ENCODE results near the gene TCF7L2. TPM values are rescaled to one million over a fixed set of nuclear protein-coding genes. Genes with fewer than 3 reads are reported as not detected.

Gene TCF7L2
- total RNA-seq, 2 donors from 2014 or later: 3.1 to 3.9 TPM

DNA sequence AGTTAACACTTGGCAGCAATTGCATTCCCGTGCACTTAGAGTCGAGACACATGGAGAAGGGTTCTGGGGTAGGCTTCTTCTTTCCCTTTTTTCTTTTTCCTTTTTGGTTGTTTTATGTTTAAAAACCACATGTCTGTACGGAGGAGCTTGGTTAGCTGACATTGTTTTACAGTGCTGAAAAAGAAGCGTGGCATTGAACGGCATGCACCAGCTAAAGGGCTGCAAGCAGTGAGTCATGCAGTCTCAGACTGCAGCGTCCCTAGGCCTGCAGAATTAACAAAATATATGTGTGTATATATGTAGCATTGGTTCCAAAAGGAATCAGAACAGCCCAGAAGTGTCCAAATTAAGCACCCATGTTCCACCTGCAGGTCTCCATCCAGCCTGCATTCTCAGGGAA, 211.0 kb downstream of the TCF7L2 start:
- Mint-ChIP-seq H3K4me1 (no peaks in the 10 kb centered on the region), H3K27ac (no peak overlapping the region), H3K4me3 (no peak overlapping the region), H3K27me3 (no peaks in the 10 kb centered on the region), H3K36me3 (ENCODE audit: low read depth) (peaks cover 5% of the 10 kb centered on the region)
- DNase-seq (no peak), ATAC-seq (no peak)
- H3K9me3 ChIP-seq (ENCODE audit: control insufficient read depth, low read length, poor library complexity, severe bottlenecking): no peaks in the 10 kb centered on the region

DNA sequence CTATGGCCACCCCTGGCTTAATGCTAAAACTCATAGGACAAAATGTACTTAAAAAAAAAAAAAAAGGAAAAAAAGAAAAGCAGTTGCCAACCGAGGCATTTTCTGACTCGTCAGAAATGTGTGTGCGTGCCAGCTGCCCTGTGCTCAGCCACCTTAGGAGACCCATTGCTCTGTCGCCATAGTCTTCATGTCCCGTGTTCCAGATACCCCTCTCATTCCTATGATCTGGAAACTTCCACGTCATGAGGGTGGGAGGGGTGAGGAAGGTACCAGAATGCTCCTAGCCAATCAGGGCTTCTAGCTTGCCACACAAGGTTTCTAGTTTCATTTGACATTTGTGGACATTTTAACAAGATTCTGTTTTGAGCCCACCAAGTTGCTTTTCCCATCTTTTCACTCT, 212.9 kb downstream of the TCF7L2 start:
- H3K27me3 Mint-ChIP-seq: no peaks in the 10 kb centered on the region
- H3K4me3 Mint-ChIP-seq: no peak overlapping the region
- H3K4me1 Mint-ChIP-seq: no peaks in the 10 kb centered on the region
- ATAC-seq (no peak), DNase-seq (no peak)
- H3K36me3 Mint-ChIP-seq (ENCODE audit: low read depth): peaks cover 5% of the 10 kb centered on the region
- no peak overlapping the region for H3K27ac Mint-ChIP-seq
- H3K9me3 ChIP-seq (ENCODE audit: control insufficient read depth, low read length, poor library complexity, severe bottlenecking): no peaks in the 10 kb centered on the region

DNA sequence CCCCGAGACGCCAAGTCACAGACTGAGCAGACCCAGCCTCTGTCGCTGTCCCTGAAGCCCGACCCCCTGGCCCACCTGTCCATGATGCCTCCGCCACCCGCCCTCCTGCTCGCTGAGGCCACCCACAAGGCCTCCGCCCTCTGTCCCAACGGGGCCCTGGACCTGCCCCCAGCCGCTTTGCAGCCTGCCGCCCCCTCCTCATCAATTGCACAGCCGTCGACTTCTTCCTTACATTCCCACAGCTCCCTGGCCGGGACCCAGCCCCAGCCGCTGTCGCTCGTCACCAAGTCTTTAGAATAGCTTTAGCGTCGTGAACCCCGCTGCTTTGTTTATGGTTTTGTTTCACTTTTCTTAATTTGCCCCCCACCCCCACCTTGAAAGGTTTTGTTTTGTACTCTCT, 215.6 kb downstream of the TCF7L2 start:
- DNase-seq: no peak
- Mint-ChIP-seq H3K4me1 (peaks cover 11% of the 10 kb centered on the region), H3K36me3 (ENCODE audit: low read depth) (peaks cover 6% of the 10 kb centered on the region), H3K27ac (no peak overlapping the region), H3K4me3 (no peak overlapping the region), H3K27me3 (peaks cover 7% of the 10 kb centered on the region)
- H3K9me3 ChIP-seq (ENCODE audit: control insufficient read depth, low read length, poor library complexity, severe bottlenecking): no peaks in the 10 kb centered on the region
- no peak for ATAC-seq

GRCh38 chr10:113167702-113168101, 217.7 kb downstream of the TCF7L2 start:
- Mint-ChIP-seq H3K4me3 (no peak overlapping the region), H3K36me3 (ENCODE audit: low read depth) (peaks cover 2% of the 10 kb centered on the region), H3K4me1 (peaks cover 11% of the 10 kb centered on the region), H3K27ac (no peak overlapping the region), H3K27me3 (peaks cover 9% of the 10 kb centered on the region)
- no peak for ATAC-seq
- DNase-seq: no peak
- no peaks in the 10 kb centered on the region for H3K9me3 ChIP-seq (ENCODE audit: control insufficient read depth, low read length, poor library complexity, severe bottlenecking)

- no peak for DNase-seq
- ATAC-seq: no peak
- H3K9me3 ChIP-seq (ENCODE audit: control insufficient read depth, low read length, poor library complexity, severe bottlenecking): no peaks in the 10 kb centered on the region
- Mint-ChIP-seq H3K36me3 (ENCODE audit: low read depth) (peaks cover 2% of the 10 kb centered on the region), H3K27me3 (peaks cover 9% of the 10 kb centered on the region), H3K27ac (no peak overlapping the region), H3K4me1 (peaks cover 11% of the 10 kb centered on the region), H3K4me3 (no peak overlapping the region)
These were observed 218.5 kb downstream of the TCF7L2 start for GRCh38 chr10:113168584-113168983.

GRCh38 chr10:113169111-113169510, 219.1 kb downstream of the TCF7L2 start:
- no peak for DNase-seq
- Mint-ChIP-seq H3K4me1 (peaks cover 11% of the 10 kb centered on the region), H3K4me3 (no peak overlapping the region), H3K27me3 (peaks cover 9% of the 10 kb centered on the region), H3K27ac (no peak overlapping the region), H3K36me3 (ENCODE audit: low read depth) (peaks cover 2% of the 10 kb centered on the region)
- no peaks in the 10 kb centered on the region for H3K9me3 ChIP-seq (ENCODE audit: control insufficient read depth, low read length, poor library complexity, severe bottlenecking)
- ATAC-seq: no peak

- ATAC-seq (no peak), DNase-seq (no peak)
- peak overlapping the region; percentile 25 for H3K4me3 Mint-ChIP-seq
- H3K4me1 Mint-ChIP-seq: peaks cover 11% of the 10 kb centered on the region
- H3K27ac Mint-ChIP-seq: peak overlapping the region; percentile 53
- no peaks in the 10 kb centered on the region for H3K9me3 ChIP-seq (ENCODE audit: control insufficient read depth, low read length, poor library complexity, severe bottlenecking)
- peaks cover 9% of the 10 kb centered on the region for H3K27me3 Mint-ChIP-seq
- peaks cover 2% of the 10 kb centered on the region for H3K36me3 Mint-ChIP-seq (ENCODE audit: low read depth)
These were observed 219.9 kb downstream of the TCF7L2 start for GRCh38 chr10:113169853-113170460.

GRCh38 chr10:113171662-113172061, 221.6 kb downstream of the TCF7L2 start:
- no peak for DNase-seq
- peaks cover 9% of the 10 kb centered on the region for H3K27me3 Mint-ChIP-seq
- ATAC-seq: no peak
- H3K36me3 Mint-ChIP-seq (ENCODE audit: low read depth): peaks cover 2% of the 10 kb centered on the region
- no peaks in the 10 kb centered on the region for H3K9me3 ChIP-seq (ENCODE audit: control insufficient read depth, low read length, poor library complexity, severe bottlenecking)
- H3K4me3 Mint-ChIP-seq: no peak overlapping the region
- H3K27ac Mint-ChIP-seq: no peak overlapping the region
- H3K4me1 Mint-ChIP-seq: peaks cover 11% of the 10 kb centered on the region

DNA sequence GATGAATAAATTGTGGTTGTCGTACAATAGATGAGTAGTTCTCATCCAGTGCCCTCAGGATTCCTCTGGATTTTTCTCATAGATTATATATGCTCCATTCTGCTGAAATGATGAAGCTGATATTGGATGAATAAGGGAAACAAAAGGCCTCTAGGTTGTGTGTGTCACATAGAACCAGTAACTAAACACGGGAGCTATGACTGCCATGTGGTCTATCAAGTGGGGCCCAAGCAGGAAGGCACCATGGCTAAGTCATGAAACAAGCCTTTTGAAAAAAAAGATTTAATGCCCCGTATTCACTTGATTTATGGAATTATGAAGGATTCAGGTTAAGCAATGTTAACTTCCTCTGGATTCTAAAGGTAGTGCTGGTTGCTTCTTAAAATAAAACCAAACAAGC, 225.1 kb downstream of the TCF7L2 start:
- no peaks in the 10 kb centered on the region for H3K9me3 ChIP-seq (ENCODE audit: control insufficient read depth, low read length, poor library complexity, severe bottlenecking)
- ATAC-seq (no peak), DNase-seq (no peak)
- Mint-ChIP-seq H3K27me3 (peaks cover 7% of the 10 kb centered on the region), H3K4me3 (no peak overlapping the region), H3K27ac (no peak overlapping the region), H3K36me3 (ENCODE audit: low read depth) (peaks cover 2% of the 10 kb centered on the region), H3K4me1 (peaks cover 3% of the 10 kb centered on the region)

DNA sequence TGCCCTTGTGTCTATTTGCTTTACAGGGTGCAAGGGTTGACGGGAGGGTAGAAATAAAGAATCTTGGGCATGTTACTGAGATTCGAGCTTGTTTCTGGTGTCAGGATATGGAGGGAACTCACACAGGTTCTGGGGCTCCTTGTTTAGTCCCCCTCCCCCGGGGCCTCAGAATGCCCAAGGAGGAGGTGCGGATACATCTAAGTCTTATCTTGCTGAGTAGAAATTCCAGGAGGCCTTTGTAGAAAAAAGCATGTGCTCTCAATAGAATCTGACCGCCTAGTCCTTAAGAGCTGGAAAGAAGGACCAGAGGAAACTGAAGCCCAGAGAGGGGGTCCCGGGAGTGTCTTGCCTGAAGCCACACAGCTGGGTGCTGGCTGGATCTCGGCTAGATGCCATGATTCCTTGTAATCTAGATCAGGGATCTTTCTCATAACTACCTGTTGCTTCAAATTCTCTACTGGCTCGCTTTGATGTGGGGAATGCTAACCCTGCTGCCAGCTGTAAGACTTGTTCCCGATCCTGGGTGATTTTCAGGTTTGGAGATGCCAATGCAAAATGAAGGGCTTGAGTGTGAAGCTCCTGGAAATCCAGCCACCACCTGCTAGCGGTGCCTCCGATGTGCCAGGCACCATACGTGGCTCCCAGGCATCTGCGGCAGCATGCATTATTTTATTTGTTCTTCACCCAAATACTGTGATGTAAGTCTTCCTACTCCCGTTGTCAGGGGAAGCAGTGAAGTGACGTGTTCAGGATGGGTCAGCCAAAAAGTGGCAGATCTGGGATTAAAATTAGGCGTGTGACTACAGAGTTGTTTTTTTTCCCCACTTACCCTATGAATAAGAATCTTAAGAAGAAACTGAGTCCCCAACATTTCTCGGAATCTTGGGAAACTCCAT, 226.0 kb downstream of the TCF7L2 start:
- H3K4me1 Mint-ChIP-seq: no peaks in the 10 kb centered on the region
- H3K36me3 Mint-ChIP-seq (ENCODE audit: low read depth): no peaks in the 10 kb centered on the region
- no peak for ATAC-seq
- no peaks in the 10 kb centered on the region for H3K27me3 Mint-ChIP-seq
- no peaks in the 10 kb centered on the region for H3K9me3 ChIP-seq (ENCODE audit: control insufficient read depth, low read length, poor library complexity, severe bottlenecking)
- H3K27ac Mint-ChIP-seq: no peak overlapping the region
- no peak overlapping the region for H3K4me3 Mint-ChIP-seq
- DNase-seq: no peak

DNA sequence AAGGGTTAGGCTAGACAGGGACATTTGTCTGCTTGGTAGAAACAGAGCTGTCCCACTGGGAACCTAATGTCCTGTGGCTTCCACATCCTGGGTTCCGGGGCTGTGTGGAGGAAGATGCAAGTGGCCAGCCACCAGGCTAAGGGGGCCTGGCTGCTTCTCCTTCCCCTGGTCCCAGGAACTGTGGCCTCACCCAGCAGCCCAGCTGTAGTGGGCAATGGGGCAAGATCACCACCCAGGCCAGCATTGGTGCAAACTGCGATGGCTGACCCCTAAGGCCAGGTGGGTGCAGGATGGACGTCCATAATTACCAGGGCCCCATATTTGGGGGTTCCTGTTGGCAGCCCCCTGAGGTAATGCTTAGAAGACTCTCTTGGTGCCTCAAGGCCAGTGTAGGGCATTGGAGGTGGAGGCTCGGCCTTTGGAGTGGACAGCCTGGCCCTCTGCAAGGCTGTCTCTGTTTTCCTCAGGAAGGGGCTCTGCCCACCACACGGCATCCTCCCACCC, 226.7 kb downstream of the TCF7L2 start:
- H3K9me3 ChIP-seq (ENCODE audit: control insufficient read depth, low read length, poor library complexity, severe bottlenecking): no peaks in the 10 kb centered on the region
- Mint-ChIP-seq H3K4me3 (no peak overlapping the region), H3K36me3 (ENCODE audit: low read depth) (no peaks in the 10 kb centered on the region), H3K27me3 (no peaks in the 10 kb centered on the region), H3K4me1 (no peaks in the 10 kb centered on the region), H3K27ac (no peak overlapping the region)
- ATAC-seq: no peak
- no peak for DNase-seq

DNA sequence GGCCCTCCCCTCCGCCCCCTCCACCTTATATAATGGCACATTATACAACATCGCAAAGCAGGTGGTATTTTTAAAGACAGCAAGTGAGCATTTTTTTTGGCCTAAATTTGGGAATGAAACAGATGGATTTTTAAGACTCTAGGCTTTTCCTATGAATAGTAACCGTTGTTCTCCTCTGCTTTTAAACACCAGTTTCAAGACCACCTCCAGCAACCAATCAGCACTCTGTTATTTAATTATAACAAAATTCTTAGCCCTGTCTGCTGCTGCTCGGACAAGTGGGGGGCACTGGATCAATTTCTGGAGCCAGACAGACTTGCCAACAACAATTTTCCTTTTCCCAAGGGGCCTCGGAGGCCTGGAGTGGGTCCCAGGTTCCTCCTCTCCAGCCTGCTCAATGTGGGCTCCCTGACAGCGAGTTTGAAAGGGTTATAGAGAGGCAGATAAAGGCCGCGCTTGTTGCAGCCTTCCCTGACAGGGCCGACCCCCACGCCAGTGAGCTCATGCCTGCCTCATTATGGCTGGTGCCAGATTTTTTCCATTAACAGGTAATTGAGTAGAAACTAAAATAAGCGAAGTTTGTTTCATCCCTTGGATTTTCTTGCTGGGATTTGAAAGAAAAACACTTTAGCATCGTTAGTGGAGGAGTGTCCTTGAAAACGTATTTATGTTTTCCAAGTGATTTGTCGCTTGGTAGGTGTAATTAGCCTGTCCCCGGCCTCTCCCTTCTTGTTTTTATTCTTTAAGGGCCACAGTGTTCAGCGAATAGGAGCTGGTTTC, 227.3 kb downstream of the TCF7L2 start:
- Mint-ChIP-seq H3K27ac (no peak overlapping the region), H3K27me3 (no peaks in the 10 kb centered on the region), H3K4me1 (no peaks in the 10 kb centered on the region), H3K36me3 (ENCODE audit: low read depth) (no peaks in the 10 kb centered on the region), H3K4me3 (no peak overlapping the region)
- H3K9me3 ChIP-seq (ENCODE audit: control insufficient read depth, low read length, poor library complexity, severe bottlenecking): no peaks in the 10 kb centered on the region
- DNase-seq: no peak
- no peak for ATAC-seq

GRCh38 chr10:113177936-113178335, 227.9 kb downstream of the TCF7L2 start:
- no peak overlapping the region for H3K27ac Mint-ChIP-seq

More at GRCh38 chr10:113177936-113178335, 227.9 kb downstream of the TCF7L2 start:
- DNase-seq (no peak), ATAC-seq (no peak)
- H3K4me3 Mint-ChIP-seq: no peak overlapping the region
- H3K27me3 Mint-ChIP-seq: no peaks in the 10 kb centered on the region
- H3K9me3 ChIP-seq (ENCODE audit: control insufficient read depth, low read length, poor library complexity, severe bottlenecking): no peaks in the 10 kb centered on the region
- no peaks in the 10 kb centered on the region for H3K4me1 Mint-ChIP-seq
- H3K36me3 Mint-ChIP-seq (ENCODE audit: low read depth): no peaks in the 10 kb centered on the region
